ENCODE data around the gene GP5. TPM values are rescaled to one million over a fixed set of nuclear protein-coding genes. Genes with fewer than 3 reads are reported as not detected.
A peak's percentile ranks its signal among the peaks of the same experiment; 100 is the strongest.

The GP5 gene
- total RNA-seq, 6 experiments from 2014 or later: 0.05 TPM; not detected in 5

DNA sequence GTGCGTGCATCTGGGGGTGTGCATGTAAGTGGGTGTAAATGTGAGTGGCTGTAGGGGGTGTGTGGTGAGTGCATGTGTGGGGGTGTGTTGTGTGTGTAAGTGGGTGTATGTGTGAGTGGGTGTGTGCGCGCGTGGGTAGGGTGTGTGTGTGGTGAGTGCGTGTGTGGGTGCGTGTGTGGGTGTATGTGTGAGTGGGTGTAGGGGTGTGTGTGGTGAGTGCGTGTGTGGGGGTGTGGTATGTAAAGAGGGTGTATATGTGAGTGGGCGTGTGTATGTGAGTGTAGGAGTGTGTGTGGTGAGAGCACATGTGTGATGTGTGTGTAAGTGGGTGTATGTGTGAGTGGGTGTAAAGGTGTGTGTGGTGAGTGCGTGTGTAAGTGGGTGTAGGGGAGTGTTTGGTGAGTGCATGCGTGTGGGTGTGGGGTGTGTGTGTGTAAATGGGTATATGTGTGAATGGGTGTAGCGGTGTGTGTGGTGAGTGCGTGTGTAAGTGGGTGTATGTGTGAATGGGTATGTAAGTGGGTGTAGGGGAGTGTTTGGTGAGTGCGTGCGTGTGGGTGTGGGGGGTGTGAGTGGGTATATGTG is 47.0 kb downstream of the GP5 start:
- Mint-ChIP-seq H3K9me3 (no peaks in the 10 kb centered on the region), H3K36me3 (ENCODE audit: low read depth) (peaks cover 6% of the 10 kb centered on the region; the same call in 1 of the 2 replicates), H3K4me3 (no peak overlapping the region), H3K4me1 (ENCODE audit: low read depth) (peaks cover 9% of the 10 kb centered on the region), H3K27me3 (ENCODE audit: insufficient read depth) (no peaks in the 10 kb centered on the region; the same call in 1 of the 2 replicates), H3K27ac (no peak overlapping the region)
- TF ChIP-seq, protein P1, sequence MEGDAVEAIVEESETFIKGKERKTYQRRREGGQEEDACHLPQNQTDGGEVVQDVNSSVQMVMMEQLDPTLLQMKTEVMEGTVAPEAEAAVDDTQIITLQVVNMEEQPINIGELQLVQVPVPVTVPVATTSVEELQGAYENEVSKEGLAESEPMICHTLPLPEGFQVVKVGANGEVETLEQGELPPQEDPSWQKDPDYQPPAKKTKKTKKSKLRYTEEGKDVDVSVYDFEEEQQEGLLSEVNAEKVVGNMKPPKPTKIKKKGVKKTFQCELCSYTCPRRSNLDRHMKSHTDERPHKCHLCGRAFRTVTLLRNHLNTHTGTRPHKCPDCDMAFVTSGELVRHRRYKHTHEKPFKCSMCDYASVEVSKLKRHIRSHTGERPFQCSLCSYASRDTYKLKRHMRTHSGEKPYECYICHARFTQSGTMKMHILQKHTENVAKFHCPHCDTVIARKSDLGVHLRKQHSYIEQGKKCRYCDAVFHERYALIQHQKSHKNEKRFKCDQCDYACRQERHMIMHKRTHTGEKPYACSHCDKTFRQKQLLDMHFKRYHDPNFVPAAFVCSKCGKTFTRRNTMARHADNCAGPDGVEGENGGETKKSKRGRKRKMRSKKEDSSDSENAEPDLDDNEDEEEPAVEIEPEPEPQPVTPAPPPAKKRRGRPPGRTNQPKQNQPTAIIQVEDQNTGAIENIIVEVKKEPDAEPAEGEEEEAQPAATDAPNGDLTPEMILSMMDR (IDR thresholded peaks at IDR 0.05): no peak
- DNase-seq: no peak

- Mint-ChIP-seq H3K27me3 (ENCODE audit: insufficient read depth) (no peaks in the 10 kb centered on the region; the same call in 1 of the 2 replicates), H3K36me3 (ENCODE audit: low read depth) (peaks cover 2% of the 10 kb centered on the region; the same call in 1 of the 2 replicates), H3K4me3 (no peak within 1 kb of the TSS), H3K9me3 (no peaks in the 10 kb centered on the region), H3K27ac (peak within 1 kb of the TSS; percentile 79), H3K4me1 (ENCODE audit: low read depth) (peaks cover 9% of the 10 kb centered on the region)
- TF ChIP-seq, protein P1 (IDR thresholded peaks at IDR 0.05): no peak
- no peak for DNase-seq
Observed at GRCh38 chr3:194351080-194351672, 47.9 kb downstream of the GP5 start, which contains the start of gene CPN2. Gene CPN2 (minus strand): TSS chr3:194351328. CDS start chr3:194342702, 8,626 bp downstream.

- Mint-ChIP-seq H3K27ac (peak overlapping the region; percentile 79), H3K9me3 (no peaks in the 10 kb centered on the region)
- TF ChIP-seq, protein P1 (IDR thresholded peaks at IDR 0.05): 0 out of 2 replicates have a peak, but pooled peaks have one; percentile 4
Observed at GRCh38 chr3:194350726-194351071, 48.4 kb downstream of the GP5 start.

GRCh38 chr3:194348354-194348753 is 50.7 kb downstream of the GP5 start:
- H3K27ac Mint-ChIP-seq: no peak overlapping the region
- no peaks in the 10 kb centered on the region for H3K9me3 Mint-ChIP-seq
- no peaks in the 10 kb centered on the region for H3K36me3 Mint-ChIP-seq (ENCODE audit: low read depth)
- peaks cover 18% of the 10 kb centered on the region for H3K4me1 Mint-ChIP-seq (ENCODE audit: low read depth)
- DNase-seq: no peak
- TF ChIP-seq, protein P1 (IDR thresholded peaks at IDR 0.05): no peak
- no peak overlapping the region for H3K4me3 Mint-ChIP-seq
- H3K27me3 Mint-ChIP-seq (ENCODE audit: insufficient read depth): peaks cover 2% of the 10 kb centered on the region; the same call in 1 of the 2 replicates

More at GRCh38 chr3:194350726-194351071, 48.4 kb downstream of the GP5 start:
- no peak for DNase-seq
- Mint-ChIP-seq H3K27me3 (ENCODE audit: insufficient read depth) (peaks cover under 1% of the 10 kb centered on the region; the same call in 1 of the 2 replicates), H3K4me3 (no peak overlapping the region), H3K36me3 (ENCODE audit: low read depth) (no peaks in the 10 kb centered on the region; the same call in 1 of the 2 replicates), H3K4me1 (ENCODE audit: low read depth) (peaks cover 9% of the 10 kb centered on the region)

GRCh38 chr3:194346621-194347020 is 52.4 kb downstream of the GP5 start:
- Mint-ChIP-seq H3K4me3 (no peak overlapping the region), H3K27me3 (ENCODE audit: insufficient read depth) (peaks cover 4% of the 10 kb centered on the region; the same call in 1 of the 2 replicates), H3K9me3 (no peaks in the 10 kb centered on the region), H3K36me3 (ENCODE audit: low read depth) (no peaks in the 10 kb centered on the region), H3K27ac (no peak overlapping the region), H3K4me1 (ENCODE audit: low read depth) (peaks cover 30% of the 10 kb centered on the region)
- TF ChIP-seq, protein P1 (IDR thresholded peaks at IDR 0.05): no peak
- DNase-seq: no peak
